ENCODE measurements around the gene LRP11.

DNA sequence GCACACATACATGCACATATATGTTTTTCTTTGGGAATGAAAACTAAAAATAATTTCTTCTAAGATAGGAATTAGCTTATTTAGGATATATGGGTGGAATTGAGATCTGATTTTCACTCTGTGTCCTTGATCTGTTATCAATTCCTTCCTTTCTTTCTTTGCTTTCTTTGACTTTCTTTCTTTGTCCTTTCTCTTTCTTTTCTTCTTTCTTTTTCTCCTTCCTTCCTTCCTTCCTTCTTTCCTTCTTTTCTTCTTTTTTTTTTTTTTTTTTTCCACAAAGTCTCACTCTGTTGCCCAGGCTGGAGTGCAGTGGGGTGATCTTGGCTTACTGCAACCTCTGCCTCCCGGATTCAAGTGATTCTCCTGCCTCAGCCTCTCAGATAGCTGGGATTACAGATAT is 86.5 kb downstream of the LRP11 start:
- TF ChIP-seq NR2F6 (CRISPR knock-in tag; IDR thresholded peaks at IDR 0.05): no peak
- TF ChIP-seq NCOR1 (IDR thresholded peaks at IDR 0.05): no peak
- peak; percentile 69; the same call in 1 of the 2 replicates for TF ChIP-seq ZNF512 (tag; IDR thresholded peaks at IDR 0.05)
- TF ChIP-seq CBX2 (IDR thresholded peaks at IDR 0.05; ENCODE audit: insufficient read depth, low read length, poor library complexity, severe bottlenecking): no peak
- TF ChIP-seq POLR2G (IDR thresholded peaks at IDR 0.05; ENCODE audit: low read depth, low read length): no peak
- no peak for TF ChIP-seq ZFP36 (IDR thresholded peaks at IDR 0.05; ENCODE audit: low read depth, low read length, partially characterized antibody)
